Thoracic aorta (tissue), 2 donors: ENCODE results near the gene MESP1. TPM values are rescaled to one million over a fixed set of nuclear protein-coding genes. Genes with fewer than 3 reads are reported as not detected.

Experiments
- ATAC-seq: fragments of 150-250 bp; one replicate; pipeline ENCODE4 v1.8.0; 2017; ENCODE audit warnings: low read depth; ENCODE audit not compliant: insufficient number of reproducible peaks, low FRiP score
- DNase-seq: peaks from one replicate; pipeline ENCODE4 v3.0.0-alpha.2; 2020; ENCODE audit warnings: low spot score
- H3K27ac ChIP-seq, 2 donors: fragments of 200-600 bp; sonication (generic); 1 replicate in 1 of 2; 2 replicates in 1 of 2; pipeline ENCODE4 v1.5.1; 2016; ENCODE audit warnings: mild to moderate bottlenecking in 2 of 2, moderate library complexity in 2 of 2
- H3K27me3 ChIP-seq: fragments of 200-600 bp; sonication (generic); replicated peaks from 2 replicates; pipeline ENCODE4 v1.6.0; 2016; ENCODE audit warnings: mild to moderate bottlenecking; ENCODE audit not compliant: insufficient read depth
- H3K36me3 ChIP-seq: fragments of 200-600 bp; sonication (generic); one replicate; pipeline ENCODE4 v1.5.1; 2016
- H3K4me1 ChIP-seq, 2 donors: fragments of 200-600 bp; sonication (generic); 1 replicate in 1 of 2; 2 replicates in 1 of 2; pipeline versions ENCODE4 v1.5.1 to v1.6.0; 2016; ENCODE audit warnings: low read depth in 2 of 2, mild to moderate bottlenecking in 1 of 2; ENCODE audit not compliant: control insufficient read depth in 1 of 2
- H3K4me3 ChIP-seq: fragments of 200-600 bp; sonication (generic); 2 replicates; pipeline ENCODE4 v1.5.1; 2016; ENCODE audit warnings: mild to moderate bottlenecking
- H3K9me3 ChIP-seq: fragments of 200-600 bp; sonication (generic); 2 replicates; pipeline ENCODE4 v1.5.1; 2016
- CTCF ChIP-seq: fragments of 200-600 bp; sonication (generic); IDR thresholded peaks from one replicate; pipeline ENCODE4 v1.5.1; 2019; ENCODE audit warnings: antibody characterized with exemption
- total RNA-seq, 2 donors: library from RNA; depleted of rRNA; stranded (reverse); fragments of >200 nt; gene quantifications; one replicate each; pipeline versions ENCODE4 v1.1.0 to v1.2.3, GENCODE V29; 2016

The MESP1 gene
- total RNA-seq, 2 donors from 2014 or later, result 0.95 TPM; not detected in 1

GRCh38 chr15:89732451-89733172 is 18.4 kb downstream of the MESP1 start:
- H3K27ac ChIP-seq, result no peak overlapping the region
- ATAC-seq, result no peak

DNA sequence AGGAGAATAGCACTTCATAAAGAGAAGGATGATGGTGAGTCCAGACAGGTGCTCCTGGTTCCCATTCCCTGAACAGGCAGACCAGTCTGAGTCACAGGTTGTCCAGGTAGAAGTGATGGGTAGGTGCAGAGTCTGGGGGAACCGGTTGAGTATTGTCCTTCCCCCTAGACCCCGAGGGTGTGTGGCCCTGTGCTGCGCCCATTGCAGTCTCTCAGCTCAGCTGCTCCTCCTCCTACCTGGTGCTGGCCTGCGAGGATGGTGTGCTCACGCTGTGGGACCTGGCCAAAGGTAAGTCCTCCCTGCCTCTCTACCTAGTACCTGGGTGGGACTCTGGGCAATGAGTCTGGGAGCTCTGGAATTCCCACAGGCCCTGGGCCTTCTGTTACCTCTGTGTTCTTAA is 19.8 kb downstream of the MESP1 start:
- DNase-seq (no peak), ATAC-seq (no peak)
- Histone ChIP-seq H3K9me3 (no peaks in the 10 kb centered on the region), H3K27me3 (no peaks in the 10 kb centered on the region), H3K36me3 (no peaks in the 10 kb centered on the region), H3K4me1 (no peaks in the 10 kb centered on the region), H3K4me3 (no peak overlapping the region), H3K27ac (no peak overlapping the region)
- TF ChIP-seq CTCF, result no peak

More at GRCh38 chr15:89732451-89733172, 18.4 kb downstream of the MESP1 start:
- DNase-seq, result no peak
- Histone ChIP-seq H3K27me3 (no peaks in the 10 kb centered on the region), H3K9me3 (no peaks in the 10 kb centered on the region), H3K4me1 (no peaks in the 10 kb centered on the region), H3K36me3 (no peaks in the 10 kb centered on the region), H3K4me3 (no peak overlapping the region)
- no peak for TF ChIP-seq CTCF

DNA sequence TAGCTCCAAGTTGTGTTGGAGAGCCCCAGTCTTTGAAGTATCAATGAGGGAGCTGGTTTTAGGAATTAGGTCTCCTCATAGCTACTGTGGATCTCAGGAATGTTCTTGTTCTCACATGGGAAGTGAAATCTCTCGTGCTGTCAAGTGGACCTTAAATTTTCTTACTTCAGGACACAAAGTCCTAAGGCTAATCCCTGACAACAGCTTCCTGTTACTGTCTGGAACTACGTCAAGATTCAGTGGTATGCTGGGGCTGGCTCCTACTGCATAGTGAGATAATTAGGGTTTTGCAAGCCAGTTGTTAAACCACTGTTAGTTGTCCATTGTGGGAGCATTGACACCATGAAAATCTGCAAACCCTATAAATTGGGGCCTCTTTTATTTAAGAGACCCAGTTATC is 22.8 kb downstream of the MESP1 start:
- Histone ChIP-seq H3K36me3 (no peaks in the 10 kb centered on the region), H3K9me3 (no peaks in the 10 kb centered on the region), H3K4me3 (no peak overlapping the region), H3K27me3 (no peaks in the 10 kb centered on the region), H3K4me1 (no peaks in the 10 kb centered on the region), H3K27ac (no peak overlapping the region)
- DNase-seq (no peak), ATAC-seq (no peak)
- TF ChIP-seq CTCF, result no peak

DNA sequence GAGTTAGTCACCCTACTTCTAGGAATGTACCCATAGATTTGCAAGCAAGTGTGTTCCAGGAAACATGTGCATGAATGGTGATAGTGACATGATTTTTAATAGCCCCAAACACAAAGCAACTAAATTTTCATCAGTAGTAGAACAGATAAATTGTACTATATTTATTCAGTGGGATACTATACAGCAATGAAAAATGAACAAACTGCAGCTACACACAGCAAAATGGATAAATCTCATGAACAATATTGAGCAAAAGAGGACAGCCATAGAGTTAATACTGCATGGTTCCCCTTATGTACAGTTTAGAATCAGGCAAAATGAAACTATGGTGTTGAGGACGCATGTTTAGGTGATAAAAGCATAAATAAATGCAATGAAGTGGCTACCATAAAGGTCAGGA is 26.0 kb downstream of the MESP1 start:
- no peak overlapping the region for H3K27ac ChIP-seq
- H3K4me1 ChIP-seq, result no peaks in the 10 kb centered on the region
- no peaks in the 10 kb centered on the region for H3K36me3 ChIP-seq
- H3K4me3 ChIP-seq, result no peak overlapping the region
- no peaks in the 10 kb centered on the region for H3K27me3 ChIP-seq
- DNase-seq (no peak), ATAC-seq (no peak)
- TF ChIP-seq CTCF, result no peak
- H3K9me3 ChIP-seq, result no peaks in the 10 kb centered on the region

DNA sequence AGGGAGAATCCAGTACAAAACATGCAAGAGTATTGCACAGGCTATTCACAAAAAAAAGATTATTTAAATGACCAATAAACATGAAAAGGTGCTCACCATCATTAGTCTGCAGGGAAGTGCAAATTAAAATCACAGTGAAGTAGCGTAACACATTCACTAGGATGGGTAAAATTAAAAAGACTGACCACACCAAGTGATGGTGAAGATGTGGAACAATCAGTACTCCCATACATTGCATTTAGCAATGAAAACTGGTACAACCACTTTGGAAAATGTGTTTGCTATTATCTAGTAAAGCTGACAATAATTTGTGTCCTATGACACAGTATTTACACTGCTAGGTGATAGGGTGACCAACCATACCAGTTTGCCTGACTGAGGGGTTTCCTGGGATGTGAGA is 26.4 kb downstream of the MESP1 start:
- Histone ChIP-seq H3K36me3 (no peaks in the 10 kb centered on the region), H3K4me1 (no peaks in the 10 kb centered on the region), H3K27me3 (no peaks in the 10 kb centered on the region), H3K27ac (no peak overlapping the region), H3K4me3 (no peak overlapping the region), H3K9me3 (no peaks in the 10 kb centered on the region)
- DNase-seq, result no peak
- TF ChIP-seq CTCF, result no peak
- no peak for ATAC-seq
